GM18870 (cell line): ENCODE results near the gene HOXA6.

Experiments
- ATAC-seq: cut with Tn5 transposase; IDR thresholded peaks from one replicate; pipeline ENCODE4 v1.9.1; 2021; ENCODE audit warnings: moderate library complexity; ENCODE audit not compliant: unreplicated experiment

The HOXA6 gene

GRCh38 chr7:27125986-27126394 is 21.6 kb downstream of the HOXA6 start:
- ATAC-seq, result no peak

- no peak for ATAC-seq
Measured at GRCh38 chr7:27124902-27125689, 22.5 kb downstream of the HOXA6 start.

GRCh38 chr7:27124096-27124901 is 23.3 kb downstream of the HOXA6 start:
- ATAC-seq, result no peak

GRCh38 chr7:27123477-27124053 is 24.0 kb downstream of the HOXA6 start:
- no peak for ATAC-seq

GRCh38 chr7:27123007-27123476 is 24.5 kb downstream of the HOXA6 start:
- no peak for ATAC-seq

- no peak for ATAC-seq
Measured at GRCh38 chr7:27122077-27122910, 25.3 kb downstream of the HOXA6 start.

GRCh38 chr7:27121684-27122076 is 25.9 kb downstream of the HOXA6 start:
- no peak for ATAC-seq

- ATAC-seq, result no peak
Measured at GRCh38 chr7:27119412-27119911, 28.1 kb downstream of the HOXA6 start.

GRCh38 chr7:27118580-27118979 is 29.0 kb downstream of the HOXA6 start:
- no peak for ATAC-seq

GRCh38 chr7:27117887-27118491 is 29.6 kb downstream of the HOXA6 start:
- no peak for ATAC-seq

- ATAC-seq, result no peak
Measured at GRCh38 chr7:27116962-27117886, 30.4 kb downstream of the HOXA6 start.

GRCh38 chr7:27116031-27116961 is 31.3 kb downstream of the HOXA6 start:
- no peak for ATAC-seq

GRCh38 chr7:27115221-27116026 is 32.1 kb downstream of the HOXA6 start:
- no peak for ATAC-seq

GRCh38 chr7:27114881-27115220 is 32.7 kb downstream of the HOXA6 start:
- no peak for ATAC-seq

- no peak for ATAC-seq
Measured at GRCh38 chr7:27113991-27114769, 33.4 kb downstream of the HOXA6 start.
